DMS53 (cell line): ENCODE measurements around the gene CSRNP2.
A peak's percentile ranks its signal among the peaks of the same experiment; 100 is the strongest.
"Not testable (repeated sequence)": the region's sequence is repeated elsewhere in the genome, so short reads cannot be mapped to it uniquely, and the experiment has no call there.

Source experiments
- DNase-seq: peaks from one replicate; lab custom pipeline; 2025; lab: John Stamatoyannopoulos, UW

CSRNP2 gene

DNA sequence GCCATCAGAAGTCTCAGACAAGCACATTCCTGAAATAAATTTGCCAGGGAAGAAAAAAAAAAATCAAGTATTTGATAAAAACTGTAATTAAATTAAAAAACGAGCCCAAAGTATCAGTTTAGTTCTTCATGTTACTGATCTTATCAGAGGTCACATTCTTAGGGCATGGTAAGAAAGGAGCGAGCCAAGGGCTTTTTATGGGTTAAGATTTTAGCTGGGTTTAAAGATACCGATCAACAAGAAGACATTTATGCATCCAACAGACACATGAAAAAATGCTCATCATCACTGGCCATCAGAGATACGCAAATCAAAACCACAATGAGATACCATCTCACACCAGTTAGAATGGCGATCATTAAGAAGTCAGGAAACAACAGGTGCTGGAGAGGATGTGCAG is 5.0 kb downstream of the CSRNP2 start:
- DNase-seq = not testable (repeated sequence)

DNA sequence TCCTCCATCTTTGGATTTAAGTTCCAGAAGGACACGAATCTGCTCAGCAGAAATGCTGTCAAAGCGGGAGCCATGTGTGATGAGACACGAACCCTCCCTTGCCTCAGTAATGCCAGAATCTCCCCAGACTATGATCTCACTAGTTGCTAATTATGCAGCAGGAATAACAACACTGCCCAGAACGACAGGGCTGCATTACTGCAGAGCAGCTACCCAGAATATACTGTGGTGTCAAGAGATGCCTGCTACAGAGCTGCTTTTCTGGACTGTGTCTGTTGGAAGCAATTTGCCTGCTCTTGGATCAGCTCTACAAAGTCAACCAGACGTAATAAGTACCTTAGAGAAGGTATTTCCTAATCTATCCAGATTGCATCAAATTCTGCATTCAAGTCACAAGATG is 5.5 kb downstream of the CSRNP2 start:
- no peak for DNase-seq

DNA sequence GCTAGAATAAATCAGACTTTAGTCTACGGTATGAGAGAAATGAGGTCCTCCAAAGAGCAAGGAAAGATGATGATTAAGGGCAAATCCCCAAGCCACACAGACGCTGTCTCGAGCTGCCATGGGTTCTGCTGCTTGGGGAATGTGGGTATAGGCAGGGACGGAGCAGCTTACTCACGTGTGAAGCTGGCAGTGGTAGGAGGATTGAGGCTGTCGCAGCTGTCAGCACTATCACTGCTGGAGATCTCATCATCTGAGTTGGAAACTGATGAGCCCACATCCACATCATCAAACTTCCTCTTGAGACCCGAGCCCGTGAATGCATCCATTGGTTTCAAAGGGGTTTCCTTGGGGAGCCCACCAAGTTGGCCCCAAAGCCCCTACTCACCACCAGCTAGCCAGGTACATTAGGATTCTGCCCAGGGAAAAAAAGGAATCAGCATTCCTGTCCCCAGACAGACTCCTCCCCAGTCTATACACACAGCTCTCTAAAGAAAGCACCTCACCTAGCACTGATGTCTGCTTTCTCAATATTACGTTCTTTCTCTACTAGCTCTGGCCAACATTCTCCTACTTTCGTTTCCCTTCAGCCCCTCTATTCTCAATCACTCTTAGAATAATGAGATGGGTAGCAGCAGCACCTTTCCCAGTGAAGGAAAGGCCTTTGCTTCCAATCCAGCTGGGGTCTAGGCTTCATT is 7.0 kb downstream of the CSRNP2 start:
- no peak for DNase-seq

GRCh38 chr12:51075390-51075789 is 8.0 kb downstream of the CSRNP2 start:
- DNase-seq = no peak

- peak; percentile 20 for DNase-seq
Observed at GRCh38 chr12:51071663-51072062, 11.7 kb downstream of the CSRNP2 start.

GRCh38 chr12:51070004-51070403 is 13.4 kb downstream of the CSRNP2 start:
- DNase-seq = no peak

- no peak for DNase-seq
Observed at GRCh38 chr12:51067771-51068170, 15.6 kb downstream of the CSRNP2 start.

DNA sequence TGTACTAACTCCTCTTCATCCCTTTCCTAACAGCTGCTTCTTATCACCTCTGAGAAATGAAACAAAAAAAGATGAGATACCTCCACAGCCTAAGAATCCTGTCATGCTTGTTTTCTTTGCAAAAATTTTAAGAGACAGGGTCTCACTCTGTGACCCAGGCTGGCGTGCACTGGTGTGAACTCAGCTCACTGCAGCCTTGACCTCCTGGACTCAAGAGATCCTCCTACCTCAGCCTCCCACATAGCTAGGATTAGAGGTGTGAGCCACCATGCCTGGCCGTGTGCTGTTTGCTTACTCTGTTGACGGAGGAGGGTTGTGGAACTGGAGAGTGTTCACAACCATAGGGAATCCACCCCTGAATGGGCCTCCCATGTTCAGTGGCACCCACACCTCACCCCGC is 16.2 kb downstream of the CSRNP2 start:
- no peak for DNase-seq

DNA sequence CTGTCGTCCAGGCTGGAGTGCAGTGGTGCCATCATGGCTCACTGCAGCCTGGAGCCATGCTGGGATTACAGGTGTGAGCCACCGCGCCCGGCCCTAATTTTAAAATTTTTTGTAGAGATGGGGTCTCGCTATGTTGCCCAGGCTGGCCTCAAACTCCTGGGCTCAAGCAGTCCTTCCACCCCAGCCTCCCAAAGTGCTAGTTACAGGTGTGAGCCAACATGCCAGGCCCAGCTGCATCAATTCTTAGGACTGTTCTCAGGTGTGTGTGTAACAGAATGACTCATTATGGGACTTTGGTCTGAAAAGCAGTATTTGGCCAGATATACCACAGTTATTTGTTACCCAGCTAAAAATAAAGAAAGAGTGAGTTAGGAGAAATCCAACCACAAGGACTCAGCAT is 17.9 kb downstream of the CSRNP2 start:
- no peak for DNase-seq

DNA sequence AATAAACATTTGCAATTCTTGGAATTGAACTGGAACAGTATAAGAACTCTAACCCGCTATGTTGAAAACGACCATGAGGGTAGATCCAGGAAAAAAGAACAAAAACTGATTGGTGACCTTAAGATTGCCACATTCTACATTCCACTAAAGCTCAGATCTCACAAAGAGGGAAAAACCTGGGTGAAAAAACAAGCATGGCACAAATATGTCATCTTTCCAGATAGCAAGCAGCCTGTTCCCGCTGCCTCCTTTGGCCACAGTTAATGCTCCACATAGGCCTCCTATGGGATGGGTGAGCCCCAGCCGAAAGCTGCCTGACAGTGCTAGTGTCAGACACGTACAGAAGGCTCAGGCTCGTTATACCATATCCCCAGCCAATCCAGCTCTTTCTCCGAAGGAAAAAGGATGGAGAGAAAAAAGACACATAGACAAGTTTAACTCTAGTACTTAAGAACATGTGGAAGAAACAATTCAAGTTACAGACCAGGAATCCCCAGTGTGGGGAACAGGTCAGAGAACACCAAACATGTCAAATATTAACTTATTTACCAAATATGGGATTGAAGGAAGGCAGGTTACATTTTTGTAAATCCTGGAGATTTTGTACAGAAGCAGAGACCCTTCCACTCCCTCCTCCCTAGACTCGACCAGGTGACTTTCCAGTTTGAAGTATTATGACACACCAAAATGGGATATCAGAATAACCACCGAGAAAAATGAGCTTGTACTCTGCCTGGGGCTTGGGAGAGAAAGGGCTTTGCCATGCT is 20.6 kb downstream of the CSRNP2 start:
- DNase-seq = no peak

DNA sequence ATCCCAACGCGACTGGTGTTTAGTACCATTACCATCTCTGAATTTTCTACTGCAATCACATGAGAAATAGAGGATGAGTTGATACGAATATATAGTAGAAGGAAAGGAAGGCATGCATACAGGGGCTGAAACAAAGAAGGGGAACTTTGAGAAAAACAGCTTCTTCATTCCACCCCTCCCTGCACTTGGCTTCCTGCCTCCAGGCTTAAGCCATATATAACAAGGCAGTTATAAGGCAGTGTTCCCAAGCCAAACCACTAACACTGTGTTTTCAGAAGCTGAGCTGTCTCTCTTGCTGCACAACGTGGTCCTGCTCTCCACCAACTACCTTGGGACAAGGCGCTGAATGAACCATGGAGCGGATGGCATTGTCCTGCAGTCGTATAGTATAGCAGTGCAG is 24.3 kb downstream of the CSRNP2 start:
- DNase-seq = no peak

- no peak for DNase-seq
Observed at GRCh38 chr12:51056242-51056641, 27.2 kb downstream of the CSRNP2 start.

- no peak for DNase-seq
Observed at GRCh38 chr12:51055060-51055459, 28.3 kb downstream of the CSRNP2 start.

DNA sequence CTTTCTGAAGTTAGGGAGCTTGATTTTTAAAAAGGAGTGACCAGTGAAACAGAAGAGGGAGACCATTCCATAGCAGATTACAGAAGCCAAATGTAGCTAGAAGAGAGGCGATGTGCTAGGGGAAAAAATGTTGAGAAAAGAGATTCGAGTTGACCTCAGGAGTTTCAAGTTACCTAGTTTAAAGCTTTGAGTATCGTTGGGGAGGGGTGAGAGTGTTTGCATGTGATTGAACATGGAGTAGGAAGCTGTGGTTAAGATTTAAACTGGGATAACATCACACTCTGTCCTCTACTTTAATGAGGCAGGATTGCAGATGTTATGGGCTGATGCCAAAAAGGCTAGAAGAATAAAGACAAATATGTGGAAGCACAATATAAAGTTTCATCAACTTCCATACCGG is 31.6 kb downstream of the CSRNP2 start:
- no peak for DNase-seq

DNA sequence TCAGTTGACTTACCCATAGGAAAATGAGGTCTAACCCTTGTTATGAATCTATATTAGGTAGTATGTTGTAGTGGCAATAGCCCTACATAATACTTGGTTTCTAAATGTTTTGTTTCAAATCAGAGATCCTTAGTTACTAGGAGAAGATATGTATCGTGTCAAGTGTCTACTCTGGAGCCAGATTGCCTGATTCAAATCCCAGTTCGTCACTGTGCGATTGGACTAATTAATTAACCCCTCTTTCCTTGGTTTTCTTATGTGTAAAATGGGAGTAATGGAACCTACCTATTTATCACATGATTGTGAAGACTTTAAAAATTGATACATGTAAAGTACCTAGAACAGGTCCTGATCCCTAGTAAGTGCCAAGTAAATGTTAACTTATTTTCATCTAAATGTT is 33.9 kb downstream of the CSRNP2 start:
- DNase-seq = no peak

DNA sequence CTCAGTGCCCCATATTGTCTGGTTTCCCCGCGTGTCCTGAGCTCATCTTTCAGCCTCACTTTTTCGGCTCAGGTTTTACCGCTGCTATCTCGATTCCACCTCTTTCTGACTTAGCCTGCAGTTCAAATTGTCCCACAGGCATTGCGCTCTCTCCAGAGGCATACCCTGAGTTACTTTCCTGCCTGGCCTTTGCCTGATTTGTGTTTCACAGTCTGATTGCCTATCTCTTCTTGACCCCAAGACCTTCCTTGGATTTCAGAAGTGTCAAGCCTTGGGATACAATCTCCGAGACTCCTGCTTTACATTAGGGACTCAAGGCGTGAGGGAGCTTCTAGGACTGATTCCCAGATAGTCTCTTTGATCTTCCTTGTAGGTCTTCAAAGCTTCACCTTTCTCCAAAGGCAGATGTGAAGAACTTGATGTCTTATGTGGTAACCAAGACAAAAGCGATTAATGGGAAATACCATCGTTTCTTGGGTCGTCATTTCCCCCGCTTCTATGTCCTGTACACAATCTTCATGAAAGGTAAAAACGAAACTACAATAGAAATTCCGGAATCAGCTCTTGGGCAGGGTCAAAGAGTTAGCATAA is 34.6 kb downstream of the CSRNP2 start:
- DNase-seq = peak; percentile 50

DNA sequence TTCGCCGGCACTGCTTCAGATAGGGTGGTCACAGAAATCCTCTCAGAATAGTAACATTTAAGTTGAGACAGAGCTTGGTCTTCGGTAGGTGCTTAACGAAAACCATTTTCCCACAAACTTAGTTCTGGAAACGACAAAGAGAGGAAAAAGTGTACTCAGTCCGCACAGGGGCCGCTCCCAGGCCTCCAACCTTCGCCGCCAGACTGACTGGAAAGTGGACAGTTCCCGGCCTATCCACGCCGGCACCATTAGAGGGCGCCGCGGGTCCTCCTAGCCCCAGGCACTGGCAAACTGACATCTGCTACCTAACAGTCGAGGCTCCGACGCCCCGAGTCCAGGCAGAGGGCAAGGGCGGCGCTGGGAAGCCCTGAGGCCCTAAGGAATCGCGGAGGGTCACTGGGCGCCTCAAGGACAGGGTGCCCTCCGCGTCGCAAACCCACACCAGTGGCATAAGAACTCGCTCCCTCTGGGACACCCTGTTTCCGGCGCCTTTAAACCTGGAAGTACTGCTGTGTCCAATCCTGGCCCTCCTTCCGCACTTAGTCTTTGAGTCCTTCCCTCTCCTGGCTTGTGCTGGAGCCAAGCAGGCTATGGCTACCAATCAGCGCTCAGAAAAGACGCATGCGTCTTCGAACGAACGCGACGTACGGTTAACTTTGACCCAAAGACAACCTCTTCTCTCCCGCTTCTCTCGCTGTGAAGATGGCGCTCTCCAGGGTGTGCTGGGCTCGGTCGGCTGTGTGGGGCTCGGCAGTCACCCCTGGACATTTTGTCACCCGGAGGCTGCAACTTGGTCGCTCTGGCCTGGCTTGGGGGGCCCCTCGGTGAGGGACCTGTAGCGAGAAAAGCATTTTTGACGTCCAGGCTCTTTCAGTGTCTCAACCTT is 35.5 kb downstream of the CSRNP2 start, which contains the start of gene LETMD1:
Gene LETMD1, plus strand, starts transcription at position 673 of the 886 bp plus-strand sequence. Its CDS starts 30 bp downstream, at position 703.
- peak; percentile 98 for DNase-seq

DNA sequence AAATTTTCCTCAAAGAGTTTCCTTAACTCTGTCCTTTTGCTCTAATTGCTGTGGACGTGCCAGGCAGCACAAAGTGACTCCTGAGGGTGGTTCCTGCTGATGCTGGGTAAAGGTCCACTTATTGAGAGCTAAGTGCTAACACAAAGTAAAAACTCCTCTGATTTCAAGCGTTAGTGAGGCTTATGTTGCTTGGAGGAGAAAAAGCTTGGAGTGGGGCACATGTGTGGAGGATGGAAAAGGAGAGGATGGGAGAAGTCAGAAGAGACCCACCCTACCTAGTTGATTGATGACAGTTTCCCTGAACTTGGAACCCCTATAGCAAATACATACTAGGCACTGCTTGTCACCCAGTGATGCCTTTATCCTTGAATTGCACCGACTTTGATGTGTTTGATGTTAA is 47.1 kb downstream of the CSRNP2 start:
- DNase-seq = no peak

- DNase-seq = no peak
Observed at GRCh38 chr12:51033457-51034089, 49.8 kb downstream of the CSRNP2 start.

GRCh38 chr12:51033048-51033447 is 50.3 kb downstream of the CSRNP2 start:
- DNase-seq = no peak

GRCh38 chr12:51028813-51029150 is 54.6 kb downstream of the CSRNP2 start:
- DNase-seq = no peak
